Prostate gland (tissue), 2 donors: Measurements from ENCODE around the gene ADAMTS2. TPM values are rescaled to one million over a fixed set of nuclear protein-coding genes. Genes with fewer than 3 reads are reported as not detected.

Experiments
- DNase-seq: peaks from one replicate; pipeline ENCODE4 v3.0.0-alpha.2; 2019; ENCODE audit warnings: low spot score
- H3K27ac ChIP-seq, 2 donors: fragments of 200-600 bp; sonication (generic); 2 replicates each; pipeline ENCODE4 v1.5.1; 2017 to 2019
- H3K27me3 ChIP-seq: fragments of 200-600 bp; sonication (generic); replicated peaks from 2 replicates; pipeline ENCODE4 v1.5.1; 2019; ENCODE audit not compliant: insufficient read depth
- H3K36me3 ChIP-seq, 2 donors: fragments of 200-600 bp; sonication (generic); 1 replicate in 1 of 2; 2 replicates in 1 of 2; pipeline versions ENCODE4 v1.5.1 to v1.8.1; 2017 to 2019
- H3K4me1 ChIP-seq: fragments of 200-600 bp; sonication (generic); replicated peaks from 2 replicates; pipeline ENCODE4 v1.5.1; 2019
- H3K4me3 ChIP-seq, 2 donors: fragments of 200-600 bp; sonication (generic); 2 replicates each; pipeline ENCODE4 v1.5.1; 2017 to 2019
- H3K9me3 ChIP-seq: fragments of 200-600 bp; sonication (generic); 2 replicates; pipeline ENCODE4 v1.5.1; 2017
- CTCF ChIP-seq, 4 experiments: fragments of 200-600 bp in 2 of 4; fragments of 450-650 bp in 2 of 4; sonication (generic) in 2 of 4; IDR thresholded peaks; 1 replicate in 3 of 4; 2 replicates in 1 of 4; pipeline ENCODE4 v1.5.1; 2016 to 2019; ENCODE audit warnings: antibody characterized with exemption in 4 of 4, mild to moderate bottlenecking in 2 of 4, moderate library complexity in 2 of 4
- POLR2A ChIP-seq: fragments of 450-650 bp; IDR thresholded peaks from one replicate; pipeline ENCODE4 v1.6.1; 2016; ENCODE audit warnings: antibody characterized with exemption, mild to moderate bottlenecking
- POLR2AphosphoS5 ChIP-seq: sonication (generic); formaldehyde crosslinking; IDR thresholded peaks from one replicate; pipeline ENCODE4 v1.6.1; 2017; ENCODE audit warnings: antibody characterized with exemption
- WGBS: methylation state at CpG from one replicate; pipeline ENCODE4 v1.1.5; 2018; 5-methylcytosine and 5-hydroxymethylcytosine counted together
- intact Hi-C: fragments of 100-400 bp; cut with DNase I; formaldehyde crosslinking; loops from one replicate; pipeline ENCODE4 v1.14.2; 2022
- total RNA-seq, 2 donors: library from RNA; depleted of rRNA; stranded (reverse); fragments of >200 nt; gene quantifications; one replicate each; pipeline ENCODE4 v1.1.0, GENCODE V29; 2016

ADAMTS2 gene
- total RNA-seq, 2 donors from 2014 or later = 2.0 to 20.3 TPM

- intact Hi-C loops = no loop called here
- no peaks in the 10 kb centered on the region for H3K9me3 ChIP-seq
- 95% methylated on average over 7 of the region's 7 CpGs for WGBS
These were observed 230.5 kb downstream of the ADAMTS2 start for GRCh38 chr5:179114756-179115155.

GRCh38 chr5:179113945-179114641 lies 231.2 kb downstream of the ADAMTS2 start:
- intact Hi-C loops = no loop called here
- Histone ChIP-seq H3K36me3 (no peaks in the 10 kb centered on the region), H3K4me1 (no peaks in the 10 kb centered on the region), H3K27me3 (no peaks in the 10 kb centered on the region), H3K4me3 (no peak overlapping the region), H3K9me3 (no peaks in the 10 kb centered on the region), H3K27ac (no peak overlapping the region)
- WGBS = 91% methylated on average over 12 of the region's 12 CpGs
- no peak for DNase-seq
- TF ChIP-seq CTCF (IDR thresholded peaks at IDR 0.05) (no peak), POLR2AphosphoS5 (no peak), POLR2A (no peak)

More at GRCh38 chr5:179114756-179115155, 230.5 kb downstream of the ADAMTS2 start:
- no peaks in the 10 kb centered on the region for H3K27me3 ChIP-seq
- no peak overlapping the region for H3K4me3 ChIP-seq
- H3K4me1 ChIP-seq = no peaks in the 10 kb centered on the region
- no peak overlapping the region for H3K27ac ChIP-seq
- TF ChIP-seq POLR2A (no peak), CTCF (IDR thresholded peaks at IDR 0.05) (no peak), POLR2AphosphoS5 (no peak)
- H3K36me3 ChIP-seq = no peaks in the 10 kb centered on the region
- no peak for DNase-seq

GRCh38 chr5:179113143-179113530 lies 232.1 kb downstream of the ADAMTS2 start:
- H3K4me1 ChIP-seq = no peaks in the 10 kb centered on the region
- H3K27ac ChIP-seq = no peak overlapping the region
- TF ChIP-seq POLR2A (no peak), CTCF (IDR thresholded peaks at IDR 0.05) (no peak), POLR2AphosphoS5 (no peak)
- H3K36me3 ChIP-seq = no peaks in the 10 kb centered on the region
- intact Hi-C loops = no loop called here
- H3K27me3 ChIP-seq = no peaks in the 10 kb centered on the region
- WGBS = 95% methylated on average over 13 of the region's 13 CpGs
- no peak overlapping the region for H3K4me3 ChIP-seq
- no peaks in the 10 kb centered on the region for H3K9me3 ChIP-seq
- DNase-seq = no peak

GRCh38 chr5:179112469-179113142 lies 232.7 kb downstream of the ADAMTS2 start:
- H3K9me3 ChIP-seq = no peaks in the 10 kb centered on the region

More at GRCh38 chr5:179112469-179113142, 232.7 kb downstream of the ADAMTS2 start:
- no peak for DNase-seq
- Histone ChIP-seq H3K4me1 (no peaks in the 10 kb centered on the region), H3K36me3 (no peaks in the 10 kb centered on the region), H3K27me3 (no peaks in the 10 kb centered on the region), H3K27ac (no peak overlapping the region), H3K4me3 (no peak overlapping the region)
- no peak for TF ChIP-seq POLR2A
- no peak for TF ChIP-seq POLR2AphosphoS5
- TF ChIP-seq CTCF (IDR thresholded peaks at IDR 0.05) = no peak
- intact Hi-C loops = no loop called here
- WGBS = 92% methylated on average over 12 of the region's 12 CpGs
